Nephron progenitor cell (in vitro differentiated cells): ENCODE measurements around the gene CLASRP.
A peak's percentile ranks its signal among the peaks of the same experiment; 100 is the strongest.
"Not testable (repeated sequence)": the region's sequence is repeated elsewhere in the genome, so short reads cannot be mapped to it uniquely, and the experiment has no call there.

Experiments used
- DNase-seq: peaks from one replicate; pipeline ENCODE4 v3.0.0; 2021
- H3K27ac Mint-ChIP-seq: 2 replicates; pipeline ENCODE4 v1.8.0; 2021; ENCODE audit warnings: mild to moderate bottlenecking, moderate library complexity, mixed read lengths
- H3K27me3 Mint-ChIP-seq: 2 replicates; pipeline ENCODE4 v1.8.0; 2021; ENCODE audit warnings: mild to moderate bottlenecking, low read depth, mixed read lengths; ENCODE audit not compliant: poor library complexity
- H3K36me3 Mint-ChIP-seq: 2 replicates; pipeline ENCODE4 v1.8.0; 2021; ENCODE audit warnings: low read depth, mixed read lengths
- H3K4me1 Mint-ChIP-seq: 2 replicates; pipeline ENCODE4 v1.8.0; 2021; ENCODE audit warnings: mixed read lengths
- H3K4me3 Mint-ChIP-seq: 2 replicates; pipeline ENCODE4 v1.8.0; 2021; ENCODE audit warnings: mild to moderate bottlenecking, moderate library complexity, mixed read lengths
- H3K9me3 Mint-ChIP-seq: 2 replicates; pipeline ENCODE4 v1.8.0; 2021; ENCODE audit warnings: mild to moderate bottlenecking, moderate library complexity, mixed read lengths
- CTCF ChIP-seq: fragments of 200-600 bp; sonication (generic); IDR thresholded peaks from 2 replicates; pipeline ENCODE4 v1.5.0; 2021; ENCODE audit warnings: antibody characterized with exemption

CLASRP gene

DNA sequence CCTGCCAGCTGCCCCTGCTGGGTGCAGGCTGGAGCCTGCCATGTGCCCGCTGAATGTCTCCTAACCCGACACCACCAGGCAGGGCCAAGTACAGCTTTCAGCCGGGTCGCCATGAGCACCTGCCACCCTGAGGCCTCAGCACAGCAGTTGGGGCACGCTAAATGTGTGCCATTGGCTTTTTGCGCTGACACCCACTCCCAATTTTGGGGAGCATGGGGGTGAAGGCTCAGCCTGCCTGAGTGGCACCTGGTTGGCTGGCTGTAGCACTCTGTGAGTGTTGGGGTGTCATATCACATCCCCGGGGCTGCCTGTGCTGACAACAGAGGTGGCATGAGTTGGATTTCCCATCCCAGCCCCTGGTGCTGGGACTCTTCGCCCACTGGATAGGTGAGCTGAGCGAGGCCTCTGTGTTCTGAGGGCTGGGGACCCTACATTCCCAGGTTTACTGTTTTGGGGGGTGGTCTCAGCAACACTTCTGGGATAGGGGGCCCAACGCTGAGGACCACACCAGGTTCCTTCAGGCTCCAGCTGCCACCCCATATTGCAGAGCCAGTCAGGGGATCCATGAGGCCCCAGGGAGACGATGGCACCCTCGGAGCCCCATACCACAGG is 44.8 kb upstream of the CLASRP start:
- Mint-ChIP-seq H3K27ac (no peak overlapping the region), H3K27me3 (peaks cover 8% of the 10 kb centered on the region), H3K9me3 (no peaks in the 10 kb centered on the region), H3K36me3 (peaks cover 8% of the 10 kb centered on the region), H3K4me1 (no peaks in the 10 kb centered on the region), H3K4me3 (no peak overlapping the region)
- TF ChIP-seq CTCF: no peak
- no peak for DNase-seq

GRCh38 chr19:44998025-44998424 is 40.8 kb upstream of the CLASRP start:
- TF ChIP-seq CTCF: no peak
- Mint-ChIP-seq H3K27ac (no peak overlapping the region), H3K36me3 (no peaks in the 10 kb centered on the region), H3K4me3 (no peak overlapping the region), H3K27me3 (peaks cover 22% of the 10 kb centered on the region), H3K4me1 (peaks cover 6% of the 10 kb centered on the region), H3K9me3 (no peaks in the 10 kb centered on the region)
- no peak for DNase-seq

DNA sequence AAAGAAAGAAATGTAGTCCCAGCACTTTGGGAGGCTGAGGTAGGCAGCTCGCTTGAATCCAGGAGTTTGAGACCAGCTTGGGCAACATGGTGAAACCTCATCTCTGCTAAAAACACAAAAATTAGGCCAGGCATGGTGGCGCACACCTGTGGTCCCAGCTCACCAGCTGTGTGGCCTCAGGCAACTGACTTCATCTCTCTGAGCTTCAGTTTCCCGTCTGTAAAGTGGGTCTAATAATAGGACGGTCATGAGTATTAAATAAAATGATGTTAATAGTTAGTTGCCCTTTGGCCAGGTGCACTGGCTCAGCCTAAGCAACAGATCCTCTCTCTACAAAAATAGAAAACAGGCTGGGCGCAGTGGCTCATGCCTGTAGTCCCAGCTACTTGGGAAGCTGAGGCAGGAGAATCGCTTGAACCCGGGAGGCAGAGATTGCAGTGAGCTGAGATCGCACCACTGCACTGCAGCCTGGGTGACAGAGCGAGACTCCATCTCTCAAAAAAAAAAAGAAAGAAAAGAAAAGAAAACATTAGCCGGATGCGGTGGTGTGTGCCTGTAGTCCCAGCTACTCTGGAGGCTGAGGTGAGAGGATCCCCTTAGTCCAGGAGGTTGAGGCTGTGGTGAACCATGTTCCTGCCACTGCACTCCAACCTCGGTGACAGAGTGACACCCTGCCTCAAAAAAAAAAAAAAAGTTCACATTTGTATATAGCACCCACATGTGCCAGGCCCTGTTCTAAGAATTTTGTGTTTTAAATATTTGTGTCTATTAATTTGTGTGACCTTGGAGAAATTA is 39.5 kb upstream of the CLASRP start:
- not testable (repeated sequence) for H3K27ac Mint-ChIP-seq, DNase-seq, H3K4me3 Mint-ChIP-seq, H3K4me1 Mint-ChIP-seq, H3K9me3 Mint-ChIP-seq, H3K36me3 Mint-ChIP-seq
- peaks cover 23% of the 10 kb centered on the region for H3K27me3 Mint-ChIP-seq

DNA sequence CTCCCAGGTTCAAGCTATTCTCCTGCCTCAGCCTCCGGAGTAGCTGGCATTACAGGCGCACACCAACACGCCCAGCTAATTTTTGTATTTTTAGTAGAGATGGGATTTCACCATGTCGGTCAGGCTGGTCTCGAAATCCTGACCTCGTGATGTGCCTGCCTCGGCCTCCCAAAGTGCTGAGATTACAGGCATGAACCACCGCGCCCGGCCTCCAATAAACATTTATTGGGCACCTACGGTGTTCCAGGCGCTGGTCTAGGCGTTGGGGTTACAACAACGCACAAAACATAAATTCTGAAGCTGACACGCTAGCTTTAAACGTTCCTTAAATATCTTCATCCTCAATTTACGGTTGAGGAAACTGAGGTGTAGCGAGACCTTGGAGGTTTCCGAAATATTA is 38.2 kb upstream of the CLASRP start:
- Mint-ChIP-seq H3K27me3 (peaks cover 24% of the 10 kb centered on the region), H3K4me3 (peak overlapping the region; percentile 45)
- not testable (repeated sequence) for H3K27ac Mint-ChIP-seq, H3K4me1 Mint-ChIP-seq, H3K9me3 Mint-ChIP-seq, H3K36me3 Mint-ChIP-seq, DNase-seq

DNA sequence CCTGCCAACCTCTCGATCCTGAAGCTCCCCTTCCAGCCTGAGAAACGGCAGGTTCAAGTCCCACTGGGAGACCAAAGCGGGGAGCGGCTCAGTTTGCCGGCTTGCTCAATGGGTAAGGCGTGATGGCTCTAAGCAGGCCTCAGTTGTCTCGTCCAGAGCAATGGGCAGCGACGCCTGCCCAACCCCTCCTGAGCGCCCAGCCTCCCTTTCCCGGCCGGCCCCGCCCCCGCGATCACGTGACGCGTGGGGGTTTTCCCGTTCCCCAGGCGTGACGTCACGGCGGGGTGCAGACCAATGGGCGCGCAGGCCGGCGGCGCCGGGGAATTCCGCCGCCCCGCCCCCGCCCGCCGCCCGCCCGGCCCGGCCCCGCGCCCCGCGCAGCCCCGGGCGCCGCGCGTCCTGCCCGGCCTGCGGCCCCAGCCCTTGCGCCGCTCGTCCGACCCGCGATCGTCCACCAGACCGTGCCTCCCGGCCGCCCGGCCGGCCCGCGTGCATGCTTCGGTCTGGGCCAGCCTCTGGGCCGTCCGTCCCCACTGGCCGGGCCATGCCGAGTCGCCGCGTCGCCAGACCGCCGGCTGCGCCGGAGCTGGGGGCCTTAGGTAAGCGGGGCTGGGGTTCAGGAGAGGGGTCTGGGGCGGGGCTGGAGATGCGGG is 37.6 kb upstream of the CLASRP start, which contains the start of gene RELB:
TSS of gene RELB (plus strand) at position 378 of the 653 bp plus-strand sequence. CDS start at position 494, 116 bp downstream.
- H3K4me1 Mint-ChIP-seq: peaks cover 6% of the 10 kb centered on the region
- peaks cover 24% of the 10 kb centered on the region for H3K27me3 Mint-ChIP-seq
- H3K27ac Mint-ChIP-seq: peak within 1 kb of the TSS; percentile 100
- TF ChIP-seq CTCF: no peak
- H3K9me3 Mint-ChIP-seq: no peaks in the 10 kb centered on the region
- H3K36me3 Mint-ChIP-seq: no peaks in the 10 kb centered on the region
- DNase-seq: peak; percentile 98
- H3K4me3 Mint-ChIP-seq: peak within 1 kb of the TSS; percentile 95

- Mint-ChIP-seq H3K27me3 (peaks cover 24% of the 10 kb centered on the region), H3K36me3 (no peaks in the 10 kb centered on the region), H3K27ac (no peak overlapping the region), H3K4me1 (peaks cover 6% of the 10 kb centered on the region), H3K4me3 (no peak overlapping the region), H3K9me3 (no peaks in the 10 kb centered on the region)
- TF ChIP-seq CTCF: no peak
- no peak for DNase-seq
Observed at GRCh38 chr19:45003485-45003884, 35.4 kb upstream of the CLASRP start.
